HFF-Myc (cell line): ENCODE measurements around the gene TMEM256.

ENCODE experiments used
- DNase-seq: peaks from one replicate; pipeline ENCODE4 v3.0.0-alpha.2; 2011; ENCODE audit warnings: low read depth; ENCODE audit errors: extremely low read depth
- H3K4me3 ChIP-seq: replicated peaks from 2 replicates; pipeline ENCODE4 v1.5.1; 2011; ENCODE audit warnings: low read depth, mild to moderate bottlenecking, control low read depth, low read length
- CTCF ChIP-seq: IDR thresholded peaks from 2 replicates; pipeline ENCODE4 v1.5.1; 2012; ENCODE audit warnings: mild to moderate bottlenecking, low read depth, low read length, control low read depth; ENCODE audit errors: missing control alignments

Gene TMEM256

GRCh38 chr17:7437369-7437863, 33.5 kb upstream of the TMEM256 start:
- no peak for TF ChIP-seq CTCF

GRCh38 chr17:7436556-7437368, 32.9 kb upstream of the TMEM256 start:
- H3K4me3 ChIP-seq: peak overlapping the region; percentile 22
- peak; percentile 70 for TF ChIP-seq CTCF
- DNase-seq: peak; percentile 26

More at GRCh38 chr17:7437369-7437863, 33.5 kb upstream of the TMEM256 start:
- no peak for DNase-seq
- peak overlapping the region; percentile 22 for H3K4me3 ChIP-seq

GRCh38 chr17:7435676-7436555, 32.0 kb upstream of the TMEM256 start:
- DNase-seq: no peak
- TF ChIP-seq CTCF: peak; percentile 10

GRCh38 chr17:7432296-7432695, 28.4 kb upstream of the TMEM256 start:
- H3K4me3 ChIP-seq: no peak overlapping the region
- DNase-seq: no peak
- no peak for TF ChIP-seq CTCF

More at GRCh38 chr17:7435676-7436555, 32.0 kb upstream of the TMEM256 start:
- peak overlapping the region; percentile 38 for H3K4me3 ChIP-seq

GRCh38 chr17:7431231-7431630, 27.3 kb upstream of the TMEM256 start:
- H3K4me3 ChIP-seq: no peak overlapping the region
- no peak for TF ChIP-seq CTCF
- DNase-seq: no peak

GRCh38 chr17:7429722-7430121, 25.8 kb upstream of the TMEM256 start:
- DNase-seq: no peak
- no peak for TF ChIP-seq CTCF
- no peak overlapping the region for H3K4me3 ChIP-seq
